Duodenal mucosa (tissue), 2 donors: ENCODE data around the gene DNAAF5.

Experiments
- H3K27ac ChIP-seq: one replicate; pipeline ENCODE4 v1.7.0; 2013; ENCODE audit warnings: low read depth, low read length
- H3K27me3 ChIP-seq, 2 donors: one replicate each; pipeline ENCODE4 v1.7.0; 2013; ENCODE audit warnings: low read length in 2 of 2, control low read depth in 1 of 2; ENCODE audit not compliant: insufficient read depth in 2 of 2, control insufficient read depth in 1 of 2
- H3K36me3 ChIP-seq, 2 donors: one replicate each; pipeline ENCODE4 v1.7.0; 2013; ENCODE audit warnings: low read length in 2 of 2, control low read depth in 1 of 2; ENCODE audit not compliant: insufficient read depth in 2 of 2, control insufficient read depth in 1 of 2
- H3K4me1 ChIP-seq, 2 donors: one replicate each; pipeline ENCODE4 v1.7.0; 2013; ENCODE audit warnings: low read length in 2 of 2, control low read depth in 1 of 2; ENCODE audit not compliant: insufficient read depth in 2 of 2, control insufficient read depth in 1 of 2
- H3K4me3 ChIP-seq, 2 donors: one replicate each; pipeline ENCODE4 v1.7.0; 2013; ENCODE audit warnings: low read length in 2 of 2, low read depth in 1 of 2
- H3K9ac ChIP-seq, 2 donors: one replicate each; pipeline ENCODE4 v1.7.0; 2013; ENCODE audit warnings: low read length in 2 of 2, low read depth in 1 of 2
- H3K9me3 ChIP-seq, 2 donors: one replicate each; pipeline ENCODE4 v1.7.0; 2013; ENCODE audit warnings: low read length in 2 of 2, control low read depth in 1 of 2; ENCODE audit not compliant: control insufficient read depth in 1 of 2

The DNAAF5 gene

DNA sequence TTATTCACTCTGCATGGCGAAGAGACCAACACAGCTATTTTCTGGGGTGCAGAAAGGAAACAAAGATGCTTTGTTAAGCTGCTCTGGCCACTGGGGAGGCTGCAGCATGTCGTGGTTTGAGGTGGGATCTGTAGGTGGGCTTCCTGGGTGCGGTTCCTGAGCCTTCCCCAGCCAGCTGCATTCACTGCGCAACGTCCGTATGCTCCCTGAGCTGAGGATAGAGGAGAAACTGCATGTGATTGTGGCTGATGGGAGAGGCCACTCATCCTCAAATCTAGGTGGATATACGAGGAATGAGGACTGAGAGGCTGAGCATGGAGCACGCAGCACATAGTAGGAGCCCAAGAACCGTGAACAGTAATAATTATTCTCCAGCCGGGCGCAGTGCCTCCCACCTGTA, 9.9 kb upstream of the DNAAF5 start:
- H3K27ac ChIP-seq: no peak overlapping the region
- peaks cover 0 to 4% of the 10 kb centered on the region in 2 donors for H3K27me3 ChIP-seq
- H3K4me1 ChIP-seq: no peaks in the 10 kb centered on the region
- peaks cover under 1 to 4% of the 10 kb centered on the region in 2 donors for H3K9me3 ChIP-seq
- no peak overlapping the region for H3K4me3 ChIP-seq
- no peaks in the 10 kb centered on the region for H3K36me3 ChIP-seq
- H3K9ac ChIP-seq: no peak overlapping the region

DNA sequence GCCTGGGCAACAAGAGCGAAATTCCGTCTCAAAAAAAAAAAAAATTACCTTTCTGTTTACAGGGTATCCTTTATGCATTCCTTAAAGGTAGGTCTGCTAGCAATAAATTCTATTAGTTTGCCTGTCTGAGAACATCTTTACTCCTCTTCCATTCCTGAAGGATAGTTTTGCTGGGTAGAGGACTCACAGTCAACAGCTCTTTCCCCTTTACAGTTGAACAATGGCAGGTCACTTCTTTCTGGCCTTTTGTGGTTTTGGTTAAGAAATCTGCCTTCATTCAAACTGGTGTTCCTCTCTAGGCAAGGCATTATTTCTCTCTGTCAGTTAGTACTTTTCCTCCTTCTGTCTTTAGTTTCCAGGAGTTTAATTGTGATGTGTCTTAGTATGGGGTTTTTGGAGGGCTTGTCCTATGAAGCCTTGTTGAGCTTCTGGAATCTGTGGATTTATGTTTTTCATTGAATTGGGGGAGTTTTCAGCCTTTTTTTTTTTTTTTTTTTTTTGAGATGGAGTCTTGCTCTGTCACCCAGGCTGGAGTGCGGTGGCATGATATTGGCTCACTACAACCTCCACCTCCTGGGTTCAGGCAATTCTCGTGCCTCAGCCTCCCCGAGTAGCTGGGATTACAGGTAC, 4.8 kb upstream of the DNAAF5 start:
- Histone ChIP-seq H3K36me3 (peaks cover 0 to 8% of the 10 kb centered on the region in 2 donors), H3K9ac (no peak overlapping the region), H3K4me1 (peaks cover 0 to 11% of the 10 kb centered on the region in 2 donors), H3K27ac (no peak overlapping the region), H3K4me3 (no peak overlapping the region), H3K9me3 (peaks cover 11 to 15% of the 10 kb centered on the region in 2 donors), H3K27me3 (no peaks in the 10 kb centered on the region)

- H3K9me3 ChIP-seq: peaks cover 11 to 15% of the 10 kb centered on the region in 2 donors
- H3K4me3 ChIP-seq: no peak overlapping the region
- no peaks in the 10 kb centered on the region for H3K27me3 ChIP-seq
Measured at GRCh38 chr7:723541-723940, 3.0 kb upstream of the DNAAF5 start.

GRCh38 chr7:724298-724697, 2.2 kb upstream of the DNAAF5 start:
- H3K36me3 ChIP-seq: peaks cover 0 to 8% of the 10 kb centered on the region in 2 donors
- peaks cover 0 to 21% of the 10 kb centered on the region in 2 donors for H3K4me1 ChIP-seq
- H3K9me3 ChIP-seq: peaks cover 11 to 15% of the 10 kb centered on the region in 2 donors
- H3K4me3 ChIP-seq: no peak overlapping the region
- no peak overlapping the region for H3K27ac ChIP-seq
- no peaks in the 10 kb centered on the region for H3K27me3 ChIP-seq
- H3K9ac ChIP-seq: no peak overlapping the region

More at GRCh38 chr7:723541-723940, 3.0 kb upstream of the DNAAF5 start:
- no peak overlapping the region for H3K27ac ChIP-seq
- peaks cover 0 to 20% of the 10 kb centered on the region in 2 donors for H3K4me1 ChIP-seq
- H3K9ac ChIP-seq: no peak overlapping the region
- peaks cover 0 to 8% of the 10 kb centered on the region in 2 donors for H3K36me3 ChIP-seq

GRCh38 chr7:725223-726005, 1.1 kb upstream of the DNAAF5 start:
- no peak overlapping the region for H3K9ac ChIP-seq
- H3K9me3 ChIP-seq: peaks cover 11 to 15% of the 10 kb centered on the region in 2 donors
- peaks cover 0 to 19% of the 10 kb centered on the region in 2 donors for H3K36me3 ChIP-seq
- H3K4me3 ChIP-seq: peak overlapping the region; percentile 70 to 75
- no peaks in the 10 kb centered on the region for H3K27me3 ChIP-seq
- no peak overlapping the region for H3K27ac ChIP-seq
- peaks cover 0 to 21% of the 10 kb centered on the region in 2 donors for H3K4me1 ChIP-seq

DNA sequence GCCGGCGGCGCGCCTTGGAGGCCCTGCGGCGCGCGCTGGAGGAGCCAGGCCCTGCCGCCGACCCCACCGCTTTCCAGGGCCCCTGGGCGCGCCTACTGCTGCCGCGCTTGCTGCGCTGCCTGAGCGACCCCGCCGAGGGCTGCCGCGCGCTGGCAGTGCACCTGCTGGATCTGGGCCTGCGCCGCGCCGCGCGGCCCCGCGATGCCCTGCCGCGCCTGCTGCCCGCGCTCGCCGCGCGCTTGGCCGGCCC, 280 bp downstream of the DNAAF5 start:
- Histone ChIP-seq H3K9me3 (peaks cover 9 to 11% of the 10 kb centered on the region in 2 donors), H3K27me3 (no peaks in the 10 kb centered on the region), H3K4me3 (peak overlapping the region; percentile 70 to 75), H3K36me3 (peaks cover 0 to 25% of the 10 kb centered on the region in 2 donors), H3K4me1 (peaks cover 1 to 22% of the 10 kb centered on the region in 2 donors), H3K27ac (no peak overlapping the region), H3K9ac (peak overlapping the region in 1 of 2 donors; percentile 20)

DNA sequence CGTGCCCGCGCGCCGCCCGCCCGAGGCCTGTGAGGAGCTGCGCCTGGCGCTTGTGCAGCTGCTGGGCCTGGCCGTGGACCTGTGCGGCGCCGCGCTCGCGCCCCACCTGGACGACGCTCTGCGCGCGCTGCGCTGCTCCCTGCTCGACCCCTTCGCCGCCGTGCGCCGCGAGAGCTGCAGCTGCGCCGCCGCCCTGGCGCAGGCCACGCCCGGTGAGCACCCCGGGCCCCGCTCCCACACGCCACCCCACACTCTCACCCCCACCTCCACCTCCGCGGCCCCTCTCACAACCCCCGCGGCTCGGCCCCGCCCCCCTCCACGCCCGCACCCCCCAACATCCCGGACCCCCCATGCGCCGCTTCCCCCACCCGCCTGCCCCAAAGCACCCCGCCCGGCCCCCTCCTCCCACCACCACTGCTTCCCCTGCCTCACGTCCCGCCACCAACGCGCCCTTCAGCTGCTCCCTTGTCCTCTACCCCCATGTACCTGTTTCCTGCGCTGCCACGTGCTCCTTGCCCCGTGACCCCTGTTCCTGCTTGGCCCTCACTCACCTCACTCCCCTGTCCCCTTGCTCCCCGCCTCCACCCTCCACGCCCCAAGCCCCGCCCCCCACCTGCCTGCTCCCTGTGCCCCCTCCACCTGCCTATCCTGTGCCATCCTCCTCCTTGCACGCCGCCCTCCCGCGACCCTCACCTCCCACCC, 756 bp downstream of the DNAAF5 start, which contains the start of gene PRKAR1B:
PRKAR1B (minus strand) TSS at position 178 of the 702 bp plus-strand sequence. CDS start 15,776 bp downstream, outside the sequence.
- peaks cover 0 to 30% of the 10 kb centered on the region in 2 donors for H3K36me3 ChIP-seq
- peak within 1 kb of the TSS; percentile 70 to 75 for H3K4me3 ChIP-seq
- H3K27me3 ChIP-seq: no peaks in the 10 kb centered on the region
- peak within 1 kb of the TSS; percentile 18 to 20 for H3K9ac ChIP-seq
- H3K4me1 ChIP-seq: peaks cover 6 to 26% of the 10 kb centered on the region in 2 donors
- peaks cover 7 to 11% of the 10 kb centered on the region in 2 donors for H3K9me3 ChIP-seq
- no peak within 1 kb of the TSS for H3K27ac ChIP-seq

DNA sequence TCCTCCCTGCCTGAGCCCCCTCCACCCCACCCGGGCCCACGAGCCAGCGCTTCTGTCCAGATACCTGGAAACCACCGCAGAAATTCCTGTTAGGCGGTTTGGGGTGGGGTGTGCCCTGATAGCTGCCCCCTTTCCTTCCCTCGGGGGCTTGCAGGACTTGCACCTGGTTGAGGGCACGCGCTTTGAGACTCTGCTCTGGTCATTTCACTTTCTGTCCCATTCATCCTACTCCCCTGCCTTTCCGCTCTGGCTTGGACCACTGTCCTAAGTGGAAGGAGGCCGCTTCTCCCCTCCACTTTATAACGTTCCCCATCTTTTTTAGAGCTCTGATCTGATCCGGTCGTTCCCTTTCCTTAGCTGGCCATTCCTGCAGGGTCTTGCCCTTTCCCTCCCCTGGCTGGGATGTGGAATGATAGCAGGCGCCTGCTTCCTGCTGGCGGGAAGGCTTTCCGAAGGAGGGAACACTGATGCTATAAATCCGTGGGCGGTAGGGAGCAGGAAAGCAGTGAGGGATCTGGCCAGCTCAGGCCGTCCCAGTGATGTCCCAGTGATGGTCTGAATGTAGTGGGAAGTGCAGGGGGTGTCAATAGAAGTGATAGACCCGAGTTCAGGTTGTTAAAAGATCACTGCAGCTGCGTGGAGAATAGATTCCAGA, 1.4 kb downstream of the DNAAF5 start:
- H3K9me3 ChIP-seq: peaks cover 7 to 8% of the 10 kb centered on the region in 2 donors
- H3K27ac ChIP-seq: no peak overlapping the region
- H3K36me3 ChIP-seq: peaks cover 0 to 29% of the 10 kb centered on the region in 2 donors
- peaks cover 9 to 30% of the 10 kb centered on the region in 2 donors for H3K4me1 ChIP-seq
- peak overlapping the region in 1 of 2 donors; percentile 4 for H3K9ac ChIP-seq
- H3K4me3 ChIP-seq: peak overlapping the region; percentile 50 to 64
- H3K27me3 ChIP-seq: no peaks in the 10 kb centered on the region

DNA sequence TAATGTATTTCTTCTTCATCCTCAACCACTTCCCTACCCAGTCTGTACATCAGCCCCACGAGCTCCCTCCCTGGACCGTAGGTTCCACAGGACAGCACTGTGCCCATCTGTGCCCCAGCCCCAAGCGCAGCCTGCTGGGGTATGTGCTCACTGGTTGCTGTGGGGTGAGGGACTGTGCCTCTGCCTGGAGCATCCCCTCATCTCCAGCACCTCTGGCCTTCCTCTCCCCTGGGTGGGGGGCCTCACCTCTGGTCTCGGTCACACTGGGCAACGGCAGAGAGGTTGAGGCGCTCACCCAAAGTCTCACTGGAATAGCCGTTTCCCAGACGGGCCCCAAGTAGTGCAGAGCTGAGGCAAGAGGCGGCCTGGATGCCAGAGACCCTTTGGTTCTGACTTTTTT, 2.1 kb downstream of the DNAAF5 start:
- H3K4me3 ChIP-seq: peak overlapping the region in 1 of 2 donors; percentile 64
- H3K27ac ChIP-seq: no peak overlapping the region
- peaks cover 0 to 26% of the 10 kb centered on the region in 2 donors for H3K36me3 ChIP-seq
- H3K27me3 ChIP-seq: no peaks in the 10 kb centered on the region
- peaks cover 6 to 7% of the 10 kb centered on the region in 2 donors for H3K9me3 ChIP-seq
- no peak overlapping the region for H3K9ac ChIP-seq
- peaks cover 9 to 30% of the 10 kb centered on the region in 2 donors for H3K4me1 ChIP-seq
